Aortic smooth muscle cell (primary cell): ENCODE data around the gene BAHCC1. TPM values are rescaled to one million over a fixed set of nuclear protein-coding genes. Genes with fewer than 3 reads are reported as not detected.

Experiments used
- total RNA-seq: library from RNA; depleted of rRNA; stranded (reverse); fragments of >200 nt; gene quantifications from 2 replicates; pipeline ENCODE4 v1.2.3, GENCODE V29; 2014

BAHCC1 gene
- total RNA-seq, result 5.7 and 10.4 TPM in 2 replicates

DNA sequence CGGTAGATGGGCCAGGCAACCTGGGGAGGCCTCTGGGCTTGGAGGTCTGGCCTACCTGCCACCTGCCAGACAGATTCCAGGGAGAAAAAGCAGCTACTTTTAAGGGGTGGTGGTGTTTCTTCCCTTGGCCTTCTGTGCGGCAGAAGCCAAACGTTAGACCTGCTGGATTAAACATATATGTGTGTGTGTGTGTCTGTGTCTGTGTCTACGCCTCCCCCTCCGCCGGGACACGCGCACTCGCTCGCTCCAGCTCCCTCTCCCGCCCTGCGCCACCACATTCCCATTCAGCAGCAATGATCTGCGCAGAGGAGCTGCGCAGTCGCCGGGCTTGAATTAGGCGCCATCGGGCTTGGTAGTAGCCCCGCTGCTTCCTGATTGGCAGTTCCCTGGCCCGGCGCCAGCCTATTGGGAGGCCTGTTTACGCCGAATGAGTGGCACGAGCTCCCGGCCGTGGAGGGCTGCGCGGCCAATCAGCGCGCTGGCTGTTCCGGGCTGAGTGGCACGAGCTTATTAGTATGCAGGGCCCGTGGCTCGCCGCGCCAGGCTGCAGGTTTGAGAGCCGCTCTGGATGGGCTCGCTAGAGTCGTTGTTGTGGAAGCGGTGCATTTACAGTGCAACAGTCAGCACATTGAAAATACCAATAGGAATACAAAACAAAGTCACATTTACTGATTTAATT, at the start of gene BAHCC1:
Gene BAHCC1 (plus strand): TSS at position 537 of the 679 bp plus-strand sequence. CDS start 4,283 bp downstream, outside the sequence.

DNA sequence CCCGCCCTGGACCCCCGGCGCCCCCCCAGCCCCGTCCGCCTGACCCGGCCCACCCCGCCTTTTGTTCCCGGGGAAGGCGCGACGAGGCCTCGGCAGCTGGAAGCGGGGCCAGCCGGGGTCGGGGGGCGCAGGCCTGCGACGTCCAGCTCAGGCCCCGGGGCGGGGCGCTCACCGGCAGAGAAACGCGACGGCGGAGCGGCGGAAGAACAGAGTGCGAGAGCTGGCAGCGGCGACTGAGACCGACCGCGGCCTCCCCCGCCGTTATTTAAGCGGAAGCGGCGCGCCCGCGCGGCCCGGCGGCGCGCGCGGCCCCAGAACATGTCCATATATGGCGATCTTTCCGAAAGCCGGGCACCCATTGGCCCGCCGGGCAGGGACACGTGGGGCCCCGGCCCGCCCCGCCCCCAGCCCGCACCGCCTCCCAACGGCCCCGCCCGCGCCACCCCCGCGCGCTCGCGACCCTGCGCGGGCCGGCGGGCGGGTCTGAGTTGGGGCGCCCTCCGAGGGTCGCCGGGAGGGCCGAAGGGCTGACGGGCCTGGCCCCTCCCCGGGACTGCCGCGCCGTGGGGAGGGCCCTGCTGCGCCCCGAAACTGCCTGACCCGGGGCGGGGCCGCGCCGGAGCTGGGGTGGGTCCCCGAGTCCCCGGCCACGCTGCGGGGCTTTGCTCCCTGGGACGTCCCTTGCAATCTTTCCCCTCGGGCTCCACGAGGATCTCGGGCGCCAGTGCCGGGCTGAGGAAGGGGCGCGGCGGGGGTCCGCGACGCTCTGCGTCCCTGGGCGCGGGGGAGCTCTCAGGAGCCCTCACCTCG, 117.5 kb downstream of the BAHCC1 start, which contains the start of gene ACTG1:
Gene ACTG1 (minus strand): TSS at position 238 of the 810 bp plus-strand sequence. CDS start 445 bp downstream, outside the sequence.

Other genes starting within 250 kb of the BAHCC1 start
- gene PVALEF, start 229.9 kb upstream of the BAHCC1 start, total RNA-seq, result not detected in 2 replicates
- 1.3 and 3.0 TPM in 2 replicates for gene AATK, start 229.2 kb upstream of the BAHCC1 start, total RNA-seq
- 7.9 and 13.2 TPM in 2 replicates for gene CEP131, start 172.5 kb upstream of the BAHCC1 start, total RNA-seq
- gene TEPSIN, start 156.4 kb upstream of the BAHCC1 start, total RNA-seq, result 7.9 and 8.8 TPM in 2 replicates
- gene NDUFAF8, start 156.1 kb upstream of the BAHCC1 start, total RNA-seq, result 43.6 and 57.1 TPM in 2 replicates
- 63.9 and 79.1 TPM in 2 replicates for gene SLC38A10, start 100.2 kb upstream of the BAHCC1 start, total RNA-seq
- 6,830 and 6,966 TPM in 2 replicates for gene ACTG1, start 117.3 kb downstream of the BAHCC1 start, total RNA-seq
- gene FSCN2, start 132.9 kb downstream of the BAHCC1 start, total RNA-seq, result 1.4 and 2.8 TPM in 2 replicates
- 16.4 and 16.5 TPM in 2 replicates for gene FAAP100, start 156.9 kb downstream of the BAHCC1 start, total RNA-seq
- 67.3 and 72.5 TPM in 2 replicates for gene NPLOC4, start 241.7 kb downstream of the BAHCC1 start, total RNA-seq
- 0.81 and 1.1 TPM in 2 replicates for gene TSPAN10, start 241.7 kb downstream of the BAHCC1 start, total RNA-seq